ENCODE results near the gene RAD51B.

- TF ChIP-seq CTCF (IDR thresholded peaks at IDR 0.05; ENCODE audit: poor library complexity) (no peak), EZH2 (IDR thresholded peaks at IDR 0.05; ENCODE audit: borderline replicate concordance) (no peak)
Measured at GRCh38 chr14:68767248-68767645, 947.7 kb downstream of the RAD51B start.

Measured in hepatocyte (in vitro differentiated cells).